ENCODE results near the gene LY6G5C. TPM values are rescaled to one million over a fixed set of nuclear protein-coding genes. Genes with fewer than 3 reads are reported as not detected.
A peak's percentile ranks its signal among the peaks of the same experiment; 100 is the strongest.

The LY6G5C gene
- polyA plus RNA-seq, 1 donor from 2014 or later, result 3.2 TPM

- H3K27ac Mint-ChIP-seq, result peak overlapping the region in 1 of 3 donors; percentile 71
- peaks cover 8 to 19% (median 17%) of the 10 kb centered on the region in 3 donors for H3K4me1 Mint-ChIP-seq
- no peaks in the 10 kb centered on the region for H3K36me3 Mint-ChIP-seq
- peak overlapping the region in 1 of 4 donors; percentile 3 for H3K4me3 Mint-ChIP-seq
- no peaks in the 10 kb centered on the region for H3K27me3 Mint-ChIP-seq
- no peaks in the 10 kb centered on the region for H3K9me3 Mint-ChIP-seq
Observed at GRCh38 chr6:31690231-31691077, 9.6 kb upstream of the LY6G5C start.

DNA sequence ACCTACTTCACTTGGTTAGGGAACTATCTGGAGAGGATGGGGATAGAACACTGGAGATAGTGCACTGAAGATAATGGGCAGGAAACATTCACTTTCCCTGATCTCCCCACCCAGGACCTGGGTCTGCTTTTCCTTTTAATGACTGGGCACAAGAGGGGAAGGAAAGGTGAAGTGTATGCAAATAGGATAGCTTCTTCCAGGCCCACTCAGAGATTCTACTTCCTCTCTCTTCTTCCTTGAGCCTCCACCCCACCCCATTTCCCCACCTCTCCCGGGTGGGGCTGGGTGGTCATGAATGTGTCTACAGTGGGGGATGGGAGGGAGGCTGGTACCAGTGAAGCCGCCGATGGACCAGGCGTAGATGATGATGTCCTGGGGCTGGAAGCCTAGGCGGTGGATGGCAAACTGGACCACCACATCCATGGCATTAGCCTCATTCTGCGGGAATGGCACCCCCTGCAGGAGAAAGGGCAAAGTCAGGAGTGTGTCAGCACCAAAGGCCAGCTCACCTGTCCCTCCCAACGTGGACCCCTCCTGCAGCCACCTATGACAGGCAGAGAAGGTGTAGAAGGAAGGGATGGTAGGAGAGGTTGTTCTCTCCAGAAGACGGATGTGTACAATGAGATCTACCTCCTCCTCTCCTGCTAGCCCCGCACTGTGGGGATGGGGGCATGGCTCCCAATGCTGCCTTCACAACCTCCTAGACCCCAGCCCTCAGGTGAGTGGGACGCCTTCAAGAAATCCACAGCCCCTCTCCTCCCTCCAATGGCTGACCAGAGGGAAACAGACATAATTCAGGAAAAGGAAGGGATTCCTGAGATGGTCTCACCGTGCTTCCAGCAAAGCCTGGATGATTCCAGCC is 8.6 kb upstream of the LY6G5C start:
- Mint-ChIP-seq H3K4me3 (peak overlapping the region in 2 of 4 donors; percentile 46 to 47), H3K36me3 (no peaks in the 10 kb centered on the region), H3K9me3 (no peaks in the 10 kb centered on the region), H3K27me3 (no peaks in the 10 kb centered on the region), H3K27ac (peak overlapping the region in 1 of 3 donors; percentile 73), H3K4me1 (peaks cover 8 to 19% (median 17%) of the 10 kb centered on the region in 3 donors)

GRCh38 chr6:31687860-31688693 is 7.2 kb upstream of the LY6G5C start:
- no peaks in the 10 kb centered on the region for H3K27me3 Mint-ChIP-seq
- H3K27ac Mint-ChIP-seq, result no peak overlapping the region
- no peaks in the 10 kb centered on the region for H3K36me3 Mint-ChIP-seq

GRCh38 chr6:31687321-31687720 is 6.5 kb upstream of the LY6G5C start:
- no peak overlapping the region for H3K27ac Mint-ChIP-seq
- H3K4me3 Mint-ChIP-seq, result no peak overlapping the region
- no peaks in the 10 kb centered on the region for H3K36me3 Mint-ChIP-seq
- no peaks in the 10 kb centered on the region for H3K9me3 Mint-ChIP-seq
- H3K27me3 Mint-ChIP-seq, result no peaks in the 10 kb centered on the region
- H3K4me1 Mint-ChIP-seq, result peaks cover 8 to 19% (median 17%) of the 10 kb centered on the region in 3 donors

More at GRCh38 chr6:31687860-31688693, 7.2 kb upstream of the LY6G5C start:
- Mint-ChIP-seq H3K9me3 (no peaks in the 10 kb centered on the region), H3K4me3 (peak overlapping the region in 2 of 4 donors; percentile 6 to 43), H3K4me1 (peaks cover 8 to 19% (median 17%) of the 10 kb centered on the region in 3 donors)

GRCh38 chr6:31686483-31686882 is 5.6 kb upstream of the LY6G5C start:
- Mint-ChIP-seq H3K9me3 (no peaks in the 10 kb centered on the region), H3K27me3 (no peaks in the 10 kb centered on the region), H3K4me1 (peaks cover 8 to 20% (median 19%) of the 10 kb centered on the region in 3 donors), H3K4me3 (no peak overlapping the region), H3K27ac (peak overlapping the region in 1 of 3 donors; percentile 34), H3K36me3 (no peaks in the 10 kb centered on the region)

DNA sequence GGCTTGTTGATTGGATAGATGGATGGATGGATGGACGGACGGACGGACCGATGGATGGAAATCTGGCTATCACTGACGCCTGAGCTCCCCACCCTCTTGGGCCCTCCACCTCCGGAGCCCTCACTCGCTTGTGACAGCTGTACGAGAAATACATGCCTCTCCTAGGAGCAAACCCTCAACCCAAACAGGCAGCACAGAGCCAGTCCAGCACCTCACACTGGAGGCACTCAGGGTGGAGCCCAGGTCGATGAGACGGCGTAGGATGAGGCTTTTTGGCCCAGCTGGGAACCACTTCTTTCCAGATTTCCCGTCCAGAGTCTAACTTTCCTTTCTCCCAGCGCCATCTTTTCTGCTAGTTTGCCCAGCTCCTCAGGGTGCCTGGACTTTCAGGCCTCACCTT is 2.7 kb upstream of the LY6G5C start:
- no peaks in the 10 kb centered on the region for H3K27me3 Mint-ChIP-seq
- peaks cover 5 to 18% (median 13%) of the 10 kb centered on the region in 3 donors for H3K4me1 Mint-ChIP-seq
- H3K4me3 Mint-ChIP-seq, result peak overlapping the region in 1 of 4 donors; percentile 74
- H3K36me3 Mint-ChIP-seq, result no peaks in the 10 kb centered on the region
- H3K27ac Mint-ChIP-seq, result no peak overlapping the region
- no peaks in the 10 kb centered on the region for H3K9me3 Mint-ChIP-seq

- no peaks in the 10 kb centered on the region for H3K9me3 Mint-ChIP-seq
- H3K36me3 Mint-ChIP-seq, result no peaks in the 10 kb centered on the region
- H3K27me3 Mint-ChIP-seq, result no peaks in the 10 kb centered on the region
- peak overlapping the region; percentile 9 to 35 (median 15) for H3K27ac Mint-ChIP-seq
- peak overlapping the region; percentile 41 to 91 (median 78) for H3K4me3 Mint-ChIP-seq
- H3K4me1 Mint-ChIP-seq, result peaks cover 21 to 27% (median 24%) of the 10 kb centered on the region in 3 donors
Observed at GRCh38 chr6:31681135-31681671, 336 bp upstream of the LY6G5C start.

- no peaks in the 10 kb centered on the region for H3K9me3 Mint-ChIP-seq
- H3K27me3 Mint-ChIP-seq, result no peaks in the 10 kb centered on the region
- no peak overlapping the region for H3K4me3 Mint-ChIP-seq
- H3K27ac Mint-ChIP-seq, result peak overlapping the region in 1 of 3 donors; percentile 27
- H3K4me1 Mint-ChIP-seq, result peaks cover 23 to 32% (median 25%) of the 10 kb centered on the region in 3 donors
- no peaks in the 10 kb centered on the region for H3K36me3 Mint-ChIP-seq
Observed at GRCh38 chr6:31677955-31678354, 2.9 kb downstream of the LY6G5C start.

DNA sequence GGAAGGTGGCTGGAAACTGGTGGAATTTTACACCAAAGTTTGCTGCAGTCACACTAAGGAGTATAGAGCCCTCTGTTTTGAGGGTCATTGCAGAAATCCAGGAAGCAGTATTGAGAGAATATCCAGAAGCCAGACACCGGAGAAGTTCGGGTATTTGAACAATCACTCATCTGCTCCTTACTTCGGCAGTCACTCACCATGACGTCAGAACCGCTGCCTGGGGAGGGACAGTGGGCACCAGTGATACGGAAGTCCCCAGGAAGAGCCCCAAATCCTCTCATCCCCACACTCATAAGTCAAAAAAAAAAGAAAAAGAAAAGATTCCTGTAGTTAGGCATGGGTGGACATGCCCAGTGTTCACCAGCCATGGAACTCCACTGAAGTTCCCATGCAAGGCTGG is 4.0 kb downstream of the LY6G5C start:
- no peak overlapping the region for H3K4me3 Mint-ChIP-seq

DNA sequence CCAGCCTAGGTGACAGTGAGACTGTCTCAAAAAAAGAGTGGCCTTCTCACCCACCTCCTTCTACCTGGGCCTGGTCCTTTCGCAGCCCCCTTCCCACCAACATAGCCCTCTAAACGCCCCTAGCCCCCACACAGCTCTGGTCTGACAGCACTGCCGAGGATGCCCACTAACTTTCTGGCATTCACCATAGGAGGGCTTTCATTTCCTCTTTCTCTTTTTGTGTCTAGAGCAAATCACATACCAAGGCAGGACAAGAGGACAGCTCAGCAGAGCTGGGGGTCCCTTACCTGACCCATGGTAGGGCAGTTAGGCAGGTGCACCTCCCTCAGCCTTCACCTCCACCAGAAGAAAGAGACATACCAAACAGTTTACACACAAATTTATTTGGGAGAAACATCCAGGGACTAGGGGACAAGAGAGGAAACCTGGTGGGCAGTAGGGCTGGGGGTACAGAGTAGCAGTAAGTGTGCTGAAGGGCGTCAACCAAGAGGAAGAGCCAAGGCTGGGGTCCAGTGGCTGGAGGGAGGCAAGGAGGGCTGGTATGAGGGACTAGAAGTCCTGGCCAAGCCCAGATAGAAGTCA is 4.5 kb downstream of the LY6G5C start:
- Mint-ChIP-seq H3K9me3 (no peaks in the 10 kb centered on the region), H3K27ac (peak overlapping the region in 2 of 3 donors; percentile 1 to 4), H3K4me3 (no peak overlapping the region), H3K36me3 (no peaks in the 10 kb centered on the region), H3K27me3 (no peaks in the 10 kb centered on the region), H3K4me1 (peaks cover 22 to 32% (median 23%) of the 10 kb centered on the region in 3 donors)

More for the DNA sequence above, 4.0 kb downstream of the LY6G5C start:
- Mint-ChIP-seq H3K27ac (peak overlapping the region in 1 of 3 donors; percentile 90), H3K4me1 (peaks cover 23 to 34% (median 25%) of the 10 kb centered on the region in 3 donors), H3K27me3 (no peaks in the 10 kb centered on the region), H3K36me3 (no peaks in the 10 kb centered on the region), H3K9me3 (no peaks in the 10 kb centered on the region)

DNA sequence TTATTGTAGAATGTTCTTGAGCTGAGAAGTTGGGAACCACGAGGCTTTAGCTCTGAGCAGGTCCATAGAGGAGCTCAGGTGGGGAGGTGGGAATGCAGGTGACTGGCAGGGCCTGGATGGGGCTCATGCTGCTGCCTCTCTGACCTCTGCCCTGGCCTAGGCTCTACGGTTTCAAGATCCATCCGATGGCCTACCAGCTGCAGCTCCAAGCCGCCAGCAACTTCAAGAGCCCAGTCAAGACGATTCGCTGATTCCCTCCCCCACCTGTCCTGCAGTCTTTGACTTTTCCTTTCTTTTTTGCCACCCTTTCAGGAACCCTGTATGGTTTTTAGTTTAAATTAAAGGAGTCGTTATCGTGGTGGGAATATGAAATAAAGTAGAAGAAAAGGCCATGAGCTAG is 11.2 kb downstream of the LY6G5C start, which contains the start of gene LY6G5B:
Gene LY6G5B, plus strand, starts transcription at position 301 of the 400 bp plus-strand sequence. CDS start 975 bp downstream, outside the sequence.
- peak within 1 kb of the TSS in 1 of 4 donors; percentile 43 for H3K4me3 Mint-ChIP-seq
- peak within 1 kb of the TSS in 2 of 3 donors; percentile 26 to 45 for H3K27ac Mint-ChIP-seq
- peaks cover 1% of the 10 kb centered on the region for H3K27me3 Mint-ChIP-seq
- H3K36me3 Mint-ChIP-seq, result no peaks in the 10 kb centered on the region
- peaks cover 13 to 24% (median 14%) of the 10 kb centered on the region in 3 donors for H3K4me1 Mint-ChIP-seq
- no peaks in the 10 kb centered on the region for H3K9me3 Mint-ChIP-seq

DNA sequence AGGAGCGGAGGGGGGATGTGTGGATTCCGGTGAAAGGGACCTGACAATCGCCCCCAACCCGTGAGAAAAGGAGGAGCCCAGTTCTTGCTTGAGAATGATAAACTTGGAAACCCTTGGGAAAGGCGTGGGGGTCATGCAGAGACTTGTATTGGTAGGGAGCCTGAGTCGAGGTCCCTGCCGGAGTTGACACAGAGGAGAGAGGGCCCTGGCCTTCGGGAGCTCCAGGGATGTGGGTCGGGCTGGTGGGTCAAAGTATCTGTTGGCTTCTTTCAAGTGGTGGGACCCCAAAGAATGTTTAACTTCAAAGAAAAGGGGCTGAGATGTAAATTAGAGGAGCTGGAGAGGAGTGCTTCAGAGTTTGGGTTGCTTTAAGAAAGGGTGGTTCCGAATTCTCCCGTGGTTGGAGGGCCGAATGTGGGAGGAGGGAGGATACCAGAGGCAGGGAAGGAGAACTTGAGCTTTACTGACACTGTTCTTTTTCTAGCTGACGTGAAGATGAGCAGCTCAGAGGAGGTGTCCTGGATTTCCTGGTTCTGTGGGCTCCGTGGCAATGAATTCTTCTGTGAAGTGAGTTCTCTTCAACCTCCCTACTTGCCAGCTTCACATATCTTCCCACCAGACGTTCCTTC is 14.4 kb downstream of the LY6G5C start:
- H3K4me1 Mint-ChIP-seq, result peaks cover 21 to 45% (median 28%) of the 10 kb centered on the region in 3 donors
- peaks cover 1% of the 10 kb centered on the region for H3K27me3 Mint-ChIP-seq
- peak overlapping the region; percentile 92 to 98 (median 94) for H3K4me3 Mint-ChIP-seq
- no peaks in the 10 kb centered on the region for H3K36me3 Mint-ChIP-seq
- no peaks in the 10 kb centered on the region for H3K9me3 Mint-ChIP-seq
- peak overlapping the region; percentile 92 to 99 (median 98) for H3K27ac Mint-ChIP-seq

All from IgD-negative memory B cell (primary cell).